GM18507 (cell line): Measurements from ENCODE around the gene MYLK.
"Not testable (repeated sequence)": the region's sequence is repeated elsewhere in the genome, so short reads cannot be mapped to it uniquely, and the experiment has no call there.

Experiments
- DNase-seq: peaks from one replicate; pipeline ENCODE4 v3.0.0; 2011; ENCODE audit warnings: low read depth; ENCODE audit not compliant: insufficient read length; ENCODE audit errors: extremely low spot score
- FAIRE-seq: peaks from 2 replicates; lab custom pipeline; 2011; peaks lifted over from hg19 to GRCh38; lab: Jason Lieb, UNC

MYLK gene

GRCh38 chr3:123884203-123884831, at the start of gene MYLK:
Gene MYLK (minus strand): TSS chr3:123884332. CDS start chr3:123793841, 90,491 bp downstream.
- DNase-seq (peak; percentile 43), FAIRE-seq (no peak)

GRCh38 chr3:123930445-123930844, 46.3 kb upstream of the MYLK start:
- no peak for FAIRE-seq
- DNase-seq = no peak

GRCh38 chr3:123929325-123929724, 45.2 kb upstream of the MYLK start:
- DNase-seq (no peak), FAIRE-seq (no peak)

GRCh38 chr3:123926396-123926795, 42.3 kb upstream of the MYLK start:
- DNase-seq (no peak), FAIRE-seq (no peak)

GRCh38 chr3:123920868-123921267, 36.7 kb upstream of the MYLK start:
- FAIRE-seq (no peak), DNase-seq (no peak)

GRCh38 chr3:123920383-123920782, 36.3 kb upstream of the MYLK start:
- FAIRE-seq = no peak
- no peak for DNase-seq

- DNase-seq (no peak), FAIRE-seq (no peak)
Observed at GRCh38 chr3:123919353-123919752, 35.2 kb upstream of the MYLK start.

- DNase-seq = no peak
- FAIRE-seq = no peak
Observed at GRCh38 chr3:123914829-123915228, 30.7 kb upstream of the MYLK start.

GRCh38 chr3:123909785-123910184, 25.7 kb upstream of the MYLK start:
- no peak for DNase-seq
- FAIRE-seq = peak; percentile 29

- FAIRE-seq (no peak), DNase-seq (no peak)
Observed at GRCh38 chr3:123907720-123908119, 23.6 kb upstream of the MYLK start.

- FAIRE-seq = no peak
Observed at GRCh38 chr3:123899300-123899865, 15.3 kb upstream of the MYLK start.

GRCh38 chr3:123893012-123893411, 8.9 kb upstream of the MYLK start:
- FAIRE-seq (no peak), DNase-seq (no peak)

More at GRCh38 chr3:123899300-123899865, 15.3 kb upstream of the MYLK start:
- no peak for DNase-seq

- FAIRE-seq (no peak), DNase-seq (no peak)
Observed at GRCh38 chr3:123892195-123892594, 8.1 kb upstream of the MYLK start.

GRCh38 chr3:123890991-123891390, 6.9 kb upstream of the MYLK start:
- FAIRE-seq, DNase-seq: not testable (repeated sequence)

- not testable (repeated sequence) for DNase-seq, FAIRE-seq
Observed at GRCh38 chr3:123890162-123890561, 6.0 kb upstream of the MYLK start.

- FAIRE-seq = no peak
Observed at GRCh38 chr3:123884993-123885392, 861 bp upstream of the MYLK start.

GRCh38 chr3:123883701-123884202, 380 bp downstream of the MYLK start:
- no peak for FAIRE-seq
- DNase-seq = no peak

More at GRCh38 chr3:123884993-123885392, 861 bp upstream of the MYLK start:
- DNase-seq = no peak

- FAIRE-seq (no peak), DNase-seq (no peak)
Observed at GRCh38 chr3:123883111-123883510, 1.0 kb downstream of the MYLK start.

GRCh38 chr3:123881771-123882170, 2.4 kb downstream of the MYLK start:
- no peak for FAIRE-seq
- no peak for DNase-seq

- no peak for FAIRE-seq
- DNase-seq = no peak
Observed at GRCh38 chr3:123880998-123881561, 3.1 kb downstream of the MYLK start.

- FAIRE-seq = no peak
- no peak for DNase-seq
Observed at GRCh38 chr3:123878807-123879206, 5.3 kb downstream of the MYLK start.
